ENCODE measurements around the gene C21orf58.

- TF ChIP-seq EZH2 (IDR thresholded peaks at IDR 0.05; ENCODE audit: insufficient read depth, poor library complexity, severe bottlenecking) (no peak), EZH2phosphoT487 (IDR thresholded peaks at IDR 0.05; ENCODE audit: insufficient read depth, low read depth) (no peak)
Observed at GRCh38 chr21:46311568-46311967, 12.1 kb downstream of the C21orf58 start.

Data from GM23248 (cell line).